Peyer's patch (tissue), 4 donors: ENCODE measurements around the gene TRAF6.

Source experiments
- CTCF ChIP-seq, 6 experiments: fragments of 450-650 bp in 4 of 6; fragments of 200-600 bp in 2 of 6; sonication (generic) in 1 of 6; IDR thresholded peaks; one replicate each; pipeline ENCODE4 v1.5.1; 2017 to 2019; ENCODE audit warnings: antibody characterized with exemption in 6 of 6, mild to moderate bottlenecking in 3 of 6, moderate library complexity in 1 of 6
- POLR2A ChIP-seq, 2 donors: fragments of 450-650 bp; IDR thresholded peaks; one replicate each; pipeline ENCODE4 v1.5.1; 2017; ENCODE audit warnings: antibody characterized with exemption in 2 of 2, mild to moderate bottlenecking in 2 of 2, moderate library complexity in 2 of 2

- TF ChIP-seq CTCF (IDR thresholded peaks at IDR 0.05) (peak in 4 of 6 experiments; percentile 13 to 68 (median 64)), POLR2A (IDR thresholded peaks at IDR 0.05) (no peak)
These were observed 30.9 kb upstream of the TRAF6 start for GRCh38 chr11:36540998-36541397.
